Ovary (tissue), 9 donors: ENCODE data around the gene ZNF341. TPM values are rescaled to one million over a fixed set of nuclear protein-coding genes. Genes with fewer than 3 reads are reported as not detected.

ENCODE experiments used
- DNase-seq, 5 donors: peaks; one replicate each; pipeline ENCODE4 v3.0.0-alpha.2; 2019 to 2020
- H3K27ac ChIP-seq, 2 donors: fragments of 200-600 bp; one replicate each; pipeline versions ENCODE4 v1.5.1 to v1.8.0; 2019 to 2022
- H3K27me3 ChIP-seq: fragments of 200-600 bp; one replicate; pipeline ENCODE4 v1.8.0; 2022
- H3K36me3 ChIP-seq: fragments of 200-600 bp; sonication (generic); one replicate; pipeline ENCODE4 v1.5.1; 2019
- H3K4me1 ChIP-seq: one replicate; pipeline ENCODE4 v1.8.1; 2013; ENCODE audit warnings: mild to moderate bottlenecking, moderate library complexity; ENCODE audit not compliant: insufficient read depth
- H3K4me3 ChIP-seq: fragments of 200-600 bp; sonication (generic); one replicate; pipeline ENCODE4 v1.5.1; 2017
- H3K9me3 ChIP-seq, 2 donors: fragments of 200-600 bp in 1 of 2; sonication (generic) in 1 of 2; one replicate each; pipeline versions ENCODE4 v1.5.1 to v1.8.1; 2013 to 2019; ENCODE audit warnings: mild to moderate bottlenecking in 1 of 2, moderate library complexity in 1 of 2
- CTCF ChIP-seq, 3 donors: fragments of 450-650 bp in 2 of 3; fragments of 200-600 bp in 1 of 3; IDR thresholded peaks; one replicate each; pipeline versions ENCODE4 v1.5.1 to v1.8.0; 2016 to 2022; ENCODE audit warnings: antibody characterized with exemption in 3 of 3, mild to moderate bottlenecking in 1 of 3
- EP300 ChIP-seq: sonication (generic); formaldehyde crosslinking; IDR thresholded peaks from one replicate; pipeline ENCODE4 v1.6.1; 2017; ENCODE audit warnings: antibody characterized with exemption
- POLR2A ChIP-seq: fragments of 450-650 bp; IDR thresholded peaks from one replicate; pipeline ENCODE4 v1.6.1; 2017; ENCODE audit warnings: antibody characterized with exemption, mild to moderate bottlenecking, moderate library complexity
- WGBS, 3 donors: extraction: QIAGEN DNeasy Blood & Tissue Kit in 1 of 3; methylation state at CpG; one replicate each; pipeline versions ENCODE4 v1.1.5 to v1.1.7; 2013 to 2017; 5-methylcytosine and 5-hydroxymethylcytosine counted together
- intact Hi-C, 4 donors: fragments of 100-400 bp; cut with DNase I; formaldehyde crosslinking; loops; one replicate each; pipeline versions ENCODE4 v1.11.0 to v1.15.1; 2022 to 2023
- polyA plus RNA-seq, 2 donors: library from polyadenylated mRNA; stranded (reverse); fragments of 200-250 nt in 1 of 2; fragments of 350-450 nt in 1 of 2; fragmentation: Illumina TruSeq in 1 of 2; extraction: RNeasy Lipid Tissue Mini Kit (QIAGEN cat#74804) in 1 of 2; gene quantifications; one replicate each; pipeline ENCODE4 v1.2.3, GENCODE V29; 2013 to 2014
- total RNA-seq, 7 donors: library from RNA; depleted of rRNA in 2 of 7; stranded (reverse); fragments of >200 nt in 2 of 7; fragmentation: NEBNext Ultra II Directional in 3 of 7; extraction: Animal tissue kit (Norgen Biotek cat#: 25700) in 3 of 7; gene quantifications; one replicate each; pipeline versions ENCODE4 v1.1.0 to v1.2.4, GENCODE V29; 2016 to 2023
- donor health status: DM: no; HTN: no; CAD: no; lungs with moderate emphysema.
- donor health status: DM: no; HTN: no; CAD: no.
- donor health status: Bipolar disorder and iron deficiency.
- donor health status: DM: yes; HTN: yes; CAD: no.
- donor health status: DM: no; HTN: no; CAD: no.
- donor health status: DM: yes; HTN: yes; CAD: no.

ZNF341 gene
- total and polyA plus RNA-seq, 9 donors = 1.2 to 3.8 (median 1.6) TPM

GRCh38 chr20:33808388-33808787 lies 76.6 kb downstream of the ZNF341 start:
- DNase-seq = no peak
- Histone ChIP-seq H3K27me3 (no peaks in the 10 kb centered on the region), H3K9me3 (no peaks in the 10 kb centered on the region), H3K4me1 (peaks cover 4% of the 10 kb centered on the region), H3K4me3 (no peak overlapping the region), H3K27ac (no peak overlapping the region), H3K36me3 (no peaks in the 10 kb centered on the region)
- WGBS, 3 donors = 92 to 93% (median 92%) methylated on average over 3 of the region's 3 CpGs
- TF ChIP-seq CTCF (IDR thresholded peaks at IDR 0.05) (no peak), POLR2A (no peak), EP300 (no peak)
- intact Hi-C loops = no loop called here

- Histone ChIP-seq H3K27ac (no peak overlapping the region), H3K9me3 (no peaks in the 10 kb centered on the region), H3K36me3 (no peaks in the 10 kb centered on the region), H3K4me3 (no peak overlapping the region), H3K4me1 (peaks cover 12% of the 10 kb centered on the region), H3K27me3 (no peaks in the 10 kb centered on the region)
- WGBS, 3 donors = 60 to 64% (median 62%) methylated on average over 5 of the region's 5 CpGs
- no peak for TF ChIP-seq EP300
- no peak for TF ChIP-seq CTCF (IDR thresholded peaks at IDR 0.05)
- TF ChIP-seq POLR2A = no peak
- intact Hi-C loops = loop anchor here in 1 of 4 donors (10.0 kb wide), 1 partner anchor 135 kb away; the partner anchor contains the start of gene NECAB3
- no peak for DNase-seq
Measured at GRCh38 chr20:33810259-33810658, 78.5 kb downstream of the ZNF341 start.

- Histone ChIP-seq H3K36me3 (no peaks in the 10 kb centered on the region), H3K27ac (peak within 1 kb of the TSS; percentile 83 to 91), H3K4me3 (peak within 1 kb of the TSS; percentile 91), H3K27me3 (no peaks in the 10 kb centered on the region), H3K9me3 (no peaks in the 10 kb centered on the region), H3K4me1 (peaks cover 12% of the 10 kb centered on the region)
- peak; percentile 99 to 100 (median 100) for DNase-seq
- intact Hi-C loops = loop anchor here in 1 of 4 donors (10.0 kb wide), 1 partner anchor 136 kb away; the partner anchor contains the start of gene NECAB3
- WGBS, 3 donors = 0 to 1% (median 0%) methylated on average over 68 to 70 of the region's 71 CpGs
- TF ChIP-seq POLR2A (peak; percentile 86), CTCF (IDR thresholded peaks at IDR 0.05) (no peak), EP300 (peak; percentile 80)
Measured at GRCh38 chr20:33810885-33811775, 79.3 kb downstream of the ZNF341 start, which contains the start of gene CHMP4B. CHMP4B (plus strand) TSS chr20:33811348; CDS start chr20:33811469, 121 bp downstream.

GRCh38 chr20:33811776-33812151 lies 80.0 kb downstream of the ZNF341 start:
- Histone ChIP-seq H3K27ac (peak overlapping the region; percentile 83 to 91), H3K4me1 (peaks cover 12% of the 10 kb centered on the region), H3K27me3 (no peaks in the 10 kb centered on the region), H3K9me3 (no peaks in the 10 kb centered on the region), H3K4me3 (peak overlapping the region; percentile 91), H3K36me3 (no peaks in the 10 kb centered on the region)
- 0 to 1% (median 1%) methylated on average over 12 of the region's 12 CpGs for WGBS, 3 donors
- DNase-seq = no peak
- intact Hi-C loops = loop anchor here in 1 of 4 donors (10.0 kb wide), 1 partner anchor 137 kb away; the partner anchor contains the start of gene NECAB3
- no peak for TF ChIP-seq EP300
- TF ChIP-seq CTCF (IDR thresholded peaks at IDR 0.05) = no peak
- no peak for TF ChIP-seq POLR2A
